Measurements from ENCODE around the gene AP2A2.
"Not testable (repeated sequence)": the region's sequence is repeated elsewhere in the genome, so short reads cannot be mapped to it uniquely, and the experiment has no call there.

Gene AP2A2

DNA sequence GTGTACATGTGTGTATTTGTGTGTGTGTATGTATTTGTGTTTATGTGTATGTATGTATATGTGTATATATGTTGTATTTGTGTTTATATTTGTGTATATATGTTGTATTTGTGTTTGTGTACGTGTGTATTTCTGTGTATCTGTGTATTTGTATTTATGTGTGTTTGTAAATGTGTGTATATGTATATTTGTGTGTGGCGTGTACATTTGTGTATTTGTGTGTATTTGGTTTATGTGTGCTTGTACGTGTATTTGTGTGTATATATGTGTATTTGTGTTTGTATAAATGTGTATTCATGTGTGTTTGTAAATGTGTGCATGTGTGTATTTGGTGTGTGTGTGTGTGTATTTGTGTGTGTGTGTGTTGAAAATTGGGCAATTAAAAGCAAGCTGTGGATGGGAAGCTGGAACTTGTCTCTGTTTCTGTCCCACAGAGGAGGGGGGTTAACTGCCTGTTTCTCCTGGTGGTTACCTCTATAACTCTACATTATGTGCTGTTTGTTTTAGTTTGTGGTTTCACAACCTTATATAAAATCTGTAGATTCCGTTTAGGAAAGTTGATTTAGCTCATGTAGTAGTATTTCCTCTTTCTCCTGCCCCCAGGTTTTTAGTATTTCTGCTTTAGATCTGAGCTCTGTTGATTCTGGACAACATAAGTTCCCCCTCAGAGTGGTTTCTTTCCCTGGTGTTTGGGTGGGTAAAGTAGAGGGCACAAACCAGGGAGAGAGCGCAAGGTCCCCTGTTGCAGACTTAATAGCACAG lies 28.9 kb downstream of the AP2A2 start:
- DNase-seq (ENCODE audit: low read depth) = no peak

DNA sequence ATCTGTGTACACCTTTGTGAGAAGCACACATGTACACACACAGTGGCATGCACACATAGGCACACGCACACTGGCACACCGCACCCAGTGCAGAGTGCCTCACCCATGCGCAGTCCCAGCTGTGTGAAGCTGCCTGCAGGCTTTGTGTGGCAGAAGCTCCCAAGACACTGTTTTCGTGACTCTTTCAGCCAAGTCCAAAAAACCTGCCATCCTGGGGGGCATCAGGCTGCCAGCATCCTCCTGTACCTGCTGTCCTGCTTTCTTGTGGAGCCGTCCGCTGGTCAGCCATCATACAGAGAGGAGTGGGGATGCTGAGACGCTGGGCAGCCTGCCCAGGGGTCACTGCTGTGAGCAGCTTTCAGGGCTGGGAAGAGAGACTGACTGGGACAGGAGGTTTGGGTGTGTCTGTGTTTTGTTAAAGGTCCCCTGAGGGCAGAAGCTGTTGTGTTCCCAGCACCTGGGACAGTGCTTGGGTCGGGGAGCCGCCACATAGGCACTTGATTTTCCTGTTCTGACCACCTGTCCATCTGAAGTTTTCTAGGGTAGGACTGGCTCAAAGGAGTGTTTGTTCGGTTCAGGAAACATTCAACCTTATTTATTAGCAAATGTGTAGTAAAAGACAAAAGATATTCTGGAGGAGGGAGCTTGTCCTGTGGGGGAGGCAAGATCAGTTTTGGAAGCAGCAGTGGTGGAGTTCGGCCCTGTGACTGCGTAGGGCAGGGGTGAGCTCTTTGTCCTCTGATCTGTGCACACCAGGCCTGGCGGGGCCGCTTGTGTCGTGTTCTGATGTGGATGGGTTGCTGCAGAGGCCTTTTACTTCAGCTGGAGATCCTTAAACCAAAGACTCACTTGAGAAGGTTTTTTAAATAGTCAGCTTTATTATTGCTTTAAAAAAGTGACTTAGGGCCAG lies 29.7 kb downstream of the AP2A2 start:
- DNase-seq (ENCODE audit: low read depth) = no peak

GRCh38 chr11:957212-957920 lies 31.7 kb downstream of the AP2A2 start:
- no peak for DNase-seq (ENCODE audit: low read depth)

GRCh38 chr11:958101-958500 lies 32.4 kb downstream of the AP2A2 start:
- DNase-seq (ENCODE audit: low read depth) = no peak

DNA sequence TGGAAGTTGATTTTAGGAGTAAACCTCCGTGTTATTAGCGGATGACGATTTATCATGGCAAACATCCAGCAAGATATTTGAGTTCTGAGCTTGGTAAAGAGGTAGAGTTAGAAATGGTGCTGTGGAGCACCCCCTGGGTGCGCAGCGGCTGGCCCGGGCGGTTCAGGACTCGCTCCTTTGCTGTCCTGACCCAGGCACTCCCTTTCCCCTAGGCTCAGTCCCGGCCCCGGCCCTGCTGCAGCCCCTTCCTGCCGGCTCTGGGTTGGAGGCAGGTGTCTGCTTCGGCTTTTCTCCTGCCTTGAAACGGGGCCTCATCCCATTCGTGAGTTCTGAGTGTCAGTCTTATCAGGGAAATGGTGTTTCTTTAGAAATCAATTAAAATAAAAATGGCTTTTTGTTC lies 33.4 kb downstream of the AP2A2 start:
- no peak for DNase-seq (ENCODE audit: low read depth)

- no peak for DNase-seq (ENCODE audit: low read depth)
Observed at GRCh38 chr11:959608-960007, 33.9 kb downstream of the AP2A2 start.

- not testable (repeated sequence) for DNase-seq (ENCODE audit: low read depth)
Observed at GRCh38 chr11:961310-961920, 35.7 kb downstream of the AP2A2 start.

- no peak for DNase-seq (ENCODE audit: low read depth)
Observed at GRCh38 chr11:961921-962320, 36.3 kb downstream of the AP2A2 start.

DNA sequence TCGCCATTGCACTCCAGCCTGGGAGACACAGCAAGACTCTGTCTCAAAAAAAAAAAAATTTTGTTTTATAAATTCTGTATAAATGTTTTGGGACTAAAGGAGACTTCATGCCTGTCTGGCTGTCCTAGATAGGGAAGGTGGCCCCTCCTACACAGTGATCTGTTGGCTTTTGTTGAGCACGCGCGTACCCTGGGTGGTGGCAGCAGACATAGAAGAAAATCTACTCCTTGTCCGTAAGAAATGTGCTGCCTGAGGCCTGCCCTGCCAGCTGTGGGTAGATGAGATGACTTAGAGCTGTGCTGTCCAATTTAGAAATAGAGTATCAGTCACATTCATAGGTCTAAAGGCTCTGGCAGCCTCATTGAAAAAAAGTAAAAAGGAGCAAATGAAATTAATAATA lies 37.0 kb downstream of the AP2A2 start:
- DNase-seq (ENCODE audit: low read depth) = no peak

- DNase-seq (ENCODE audit: low read depth) = no peak
Observed at GRCh38 chr11:963852-964251, 38.2 kb downstream of the AP2A2 start.

GRCh38 chr11:965206-965775 lies 39.6 kb downstream of the AP2A2 start:
- DNase-seq (ENCODE audit: low read depth) = no peak

- no peak for DNase-seq (ENCODE audit: low read depth)
Observed at GRCh38 chr11:967995-968751, 42.5 kb downstream of the AP2A2 start.

GRCh38 chr11:968822-969221 lies 43.2 kb downstream of the AP2A2 start:
- DNase-seq (ENCODE audit: low read depth) = no peak

- DNase-seq (ENCODE audit: low read depth) = no peak
Observed at GRCh38 chr11:969651-970205, 44.1 kb downstream of the AP2A2 start.

DNA sequence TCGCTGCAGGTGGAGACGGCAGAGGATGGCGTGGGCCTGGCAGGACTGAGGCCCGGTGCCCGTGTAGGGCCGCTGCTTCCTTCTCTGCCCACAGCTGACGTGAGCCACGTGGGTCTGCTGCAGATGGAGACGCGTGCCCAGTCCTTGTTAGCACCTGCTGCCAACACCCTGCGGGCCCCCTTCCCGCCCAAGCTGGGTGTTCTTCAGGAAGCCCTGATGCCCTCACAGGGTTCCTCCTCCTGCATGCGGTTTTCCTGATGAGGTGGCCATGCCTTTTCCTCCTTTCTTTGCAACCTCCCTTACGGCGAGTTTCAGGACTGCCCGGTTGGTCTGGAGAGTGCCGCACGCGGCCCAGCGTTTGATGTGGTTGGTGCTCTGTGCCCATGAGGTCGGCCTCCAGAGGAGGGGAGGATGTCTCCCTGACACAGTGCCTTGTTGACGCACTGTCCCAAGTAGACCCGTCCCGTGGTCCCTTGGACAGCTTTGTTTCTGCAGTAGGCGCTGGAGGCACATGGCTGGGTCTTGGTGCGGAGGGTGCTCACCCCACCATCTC lies 44.7 kb downstream of the AP2A2 start:
- DNase-seq (ENCODE audit: low read depth) = no peak

- DNase-seq (ENCODE audit: low read depth) = no peak
Observed at GRCh38 chr11:971092-971690, 45.5 kb downstream of the AP2A2 start.

- DNase-seq (ENCODE audit: low read depth) = no peak
Observed at GRCh38 chr11:971731-972365, 46.2 kb downstream of the AP2A2 start.

GRCh38 chr11:972523-973211 lies 47.0 kb downstream of the AP2A2 start:
- no peak for DNase-seq (ENCODE audit: low read depth)

- no peak for DNase-seq (ENCODE audit: low read depth)
Observed at GRCh38 chr11:973237-973636, 47.6 kb downstream of the AP2A2 start.

Measured in activated T-cell treated with anti-CD3 and anti-CD28 coated beads for 24 hours (primary cell).